Measurements from ENCODE around the gene BTN1A1.

The BTN1A1 gene

DNA sequence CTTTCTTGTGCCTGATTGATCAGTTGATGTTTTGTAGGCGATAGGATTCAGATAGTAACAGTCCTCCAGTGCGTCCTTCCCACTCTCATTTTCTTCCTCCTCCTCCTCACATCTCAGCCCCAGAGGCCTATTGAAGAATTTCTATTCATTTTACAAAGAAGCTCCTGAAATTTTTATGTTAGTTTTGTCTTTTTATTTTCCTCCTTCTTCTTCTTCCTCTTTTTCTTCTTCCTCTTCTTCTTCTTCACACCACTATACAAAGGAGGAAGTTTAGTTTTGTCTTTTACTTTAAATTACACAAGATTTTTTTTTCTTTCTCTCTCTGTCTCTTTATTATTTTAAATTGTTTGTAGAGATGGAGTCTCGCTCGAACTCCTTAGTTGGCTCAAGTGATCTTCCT is 23.2 kb upstream of the BTN1A1 start:
- no peak overlapping the region for H3K9ac ChIP-seq (ENCODE audit: insufficient read length, low read depth)
- H3K36me3 ChIP-seq (ENCODE audit: insufficient read depth, insufficient read length, low read length), result no peaks in the 10 kb centered on the region
- no peak overlapping the region for H3K4me3 ChIP-seq (ENCODE audit: insufficient read length, low read depth)
- H3K27me3 ChIP-seq (ENCODE audit: insufficient read depth, insufficient read length), result no peaks in the 10 kb centered on the region
- TF ChIP-seq YY1 (IDR thresholded peaks at IDR 0.05; ENCODE audit: insufficient read depth, insufficient read length) (no peak), ZNF274 (IDR thresholded peaks at IDR 0.05; ENCODE audit: low read depth, low read length) (no peak)
- DNase-seq (ENCODE audit: low read depth, low spot score), result no peak
- no peaks in the 10 kb centered on the region for H3K4me1 ChIP-seq (ENCODE audit: insufficient read depth, insufficient read length)
- H3K9me3 ChIP-seq (ENCODE audit: insufficient read depth, low read length), result 0 out of 2 replicates have a peak, but pooled peaks cover 10% of the 10 kb centered on the region

- H3K36me3 ChIP-seq (ENCODE audit: insufficient read depth, insufficient read length, low read length), result no peaks in the 10 kb centered on the region
- DNase-seq (ENCODE audit: low read depth, low spot score), result no peak
- no peak overlapping the region for H3K9ac ChIP-seq (ENCODE audit: insufficient read length, low read depth)
- H3K4me3 ChIP-seq (ENCODE audit: insufficient read length, low read depth), result no peak overlapping the region
- no peaks in the 10 kb centered on the region for H3K4me1 ChIP-seq (ENCODE audit: insufficient read depth, insufficient read length)
- 0 out of 2 replicates have a peak, but pooled peaks cover 5% of the 10 kb centered on the region for H3K9me3 ChIP-seq (ENCODE audit: insufficient read depth, low read length)
- no peaks in the 10 kb centered on the region for H3K27me3 ChIP-seq (ENCODE audit: insufficient read depth, insufficient read length)
- no peak for TF ChIP-seq SUZ12 (IDR thresholded peaks at IDR 0.05; ENCODE audit: extremely low read depth, insufficient read depth, insufficient read length)
- TF ChIP-seq ZNF274 (IDR thresholded peaks at IDR 0.05; ENCODE audit: low read depth, low read length), result no peak
- no peak for TF ChIP-seq YY1 (IDR thresholded peaks at IDR 0.05; ENCODE audit: insufficient read depth, insufficient read length)
These were observed 22.7 kb upstream of the BTN1A1 start for GRCh38 chr6:26477426-26477825.

DNA sequence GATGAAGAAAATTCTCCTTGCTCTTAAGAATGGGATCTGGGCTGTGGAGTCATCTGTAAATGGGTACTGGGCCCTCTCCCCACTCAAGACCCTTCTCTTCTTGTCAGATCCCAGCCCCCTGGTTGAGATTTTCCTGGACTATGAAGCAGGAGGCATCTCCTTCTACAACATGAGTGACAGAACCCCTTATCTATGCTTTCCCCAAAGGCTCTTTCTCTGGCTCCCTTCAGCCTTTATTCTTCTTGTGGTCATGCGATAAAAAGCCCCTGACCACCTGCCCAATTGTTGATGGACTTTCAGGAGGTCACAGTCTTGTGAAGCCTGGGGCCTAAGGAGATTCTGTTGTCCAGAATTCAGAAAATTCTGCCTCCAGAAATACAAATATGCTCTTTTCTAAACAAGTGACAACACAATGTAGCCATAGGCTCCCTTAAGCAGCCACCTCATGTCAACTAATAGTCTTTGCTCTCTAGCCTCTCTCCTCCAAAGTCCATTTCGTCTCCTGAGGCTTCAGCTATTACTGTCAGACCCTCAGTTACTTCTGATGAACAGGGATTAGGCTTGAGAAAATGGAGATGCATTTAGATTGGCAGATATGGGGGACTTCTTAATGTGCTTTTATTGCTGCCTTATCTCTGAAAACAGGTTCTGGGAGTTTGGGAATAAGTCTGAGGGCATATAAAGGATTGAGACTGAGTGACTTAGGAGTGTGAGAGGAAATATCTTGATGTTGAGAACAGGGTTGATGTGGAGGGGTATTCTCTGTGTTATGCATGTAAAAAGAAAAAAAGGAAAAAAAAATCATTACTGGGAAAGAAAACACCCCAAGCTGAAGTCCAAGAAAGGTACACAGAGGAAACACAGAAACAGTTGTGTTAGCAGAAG is 21.8 kb upstream of the BTN1A1 start:
- H3K4me1 ChIP-seq (ENCODE audit: insufficient read depth, insufficient read length), result no peaks in the 10 kb centered on the region
- no peaks in the 10 kb centered on the region for H3K9me3 ChIP-seq (ENCODE audit: insufficient read depth, low read length)
- H3K4me3 ChIP-seq (ENCODE audit: insufficient read length, low read depth), result no peak overlapping the region
- no peaks in the 10 kb centered on the region for H3K27me3 ChIP-seq (ENCODE audit: insufficient read depth, insufficient read length)
- H3K9ac ChIP-seq (ENCODE audit: insufficient read length, low read depth), result no peak overlapping the region
- DNase-seq (ENCODE audit: low read depth, low spot score), result no peak
- H3K36me3 ChIP-seq (ENCODE audit: insufficient read depth, insufficient read length, low read length), result no peaks in the 10 kb centered on the region
- TF ChIP-seq YY1 (IDR thresholded peaks at IDR 0.05; ENCODE audit: insufficient read depth, insufficient read length) (no peak), ZNF274 (IDR thresholded peaks at IDR 0.05; ENCODE audit: low read depth, low read length) (no peak), SUZ12 (IDR thresholded peaks at IDR 0.05; ENCODE audit: extremely low read depth, insufficient read depth, insufficient read length) (no peak)

DNA sequence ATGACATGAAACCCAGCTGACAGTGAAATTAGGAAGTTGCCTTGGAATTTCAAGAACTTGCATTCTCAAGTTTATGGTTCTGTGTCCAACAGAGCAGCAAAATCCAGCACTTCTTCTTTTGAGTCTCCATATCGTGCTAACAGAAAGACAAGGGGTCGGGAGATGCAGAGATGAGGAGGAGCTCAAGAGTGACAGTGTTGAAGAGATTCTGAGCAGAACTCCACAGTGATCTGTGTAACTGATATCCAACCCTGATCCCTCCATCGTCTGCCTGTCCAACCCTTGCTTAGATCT is 21.2 kb upstream of the BTN1A1 start:
- no peaks in the 10 kb centered on the region for H3K27me3 ChIP-seq (ENCODE audit: insufficient read depth, insufficient read length)
- H3K36me3 ChIP-seq (ENCODE audit: insufficient read depth, insufficient read length, low read length), result no peaks in the 10 kb centered on the region
- DNase-seq (ENCODE audit: low read depth, low spot score), result no peak
- no peaks in the 10 kb centered on the region for H3K4me1 ChIP-seq (ENCODE audit: insufficient read depth, insufficient read length)
- no peak for TF ChIP-seq ZNF274 (IDR thresholded peaks at IDR 0.05; ENCODE audit: low read depth, low read length)
- TF ChIP-seq YY1 (IDR thresholded peaks at IDR 0.05; ENCODE audit: insufficient read depth, insufficient read length), result no peak
- H3K9ac ChIP-seq (ENCODE audit: insufficient read length, low read depth), result no peak overlapping the region
- H3K9me3 ChIP-seq (ENCODE audit: insufficient read depth, low read length), result no peaks in the 10 kb centered on the region
- no peak overlapping the region for H3K4me3 ChIP-seq (ENCODE audit: insufficient read length, low read depth)

- Histone ChIP-seq H3K4me1 (ENCODE audit: insufficient read depth, insufficient read length) (no peaks in the 10 kb centered on the region), H3K4me3 (ENCODE audit: insufficient read length, low read depth) (no peak overlapping the region), H3K9ac (ENCODE audit: insufficient read length, low read depth) (no peak overlapping the region), H3K9me3 (ENCODE audit: insufficient read depth, low read length) (no peaks in the 10 kb centered on the region), H3K27me3 (ENCODE audit: insufficient read depth, insufficient read length) (no peaks in the 10 kb centered on the region), H3K36me3 (ENCODE audit: insufficient read depth, insufficient read length, low read length) (no peaks in the 10 kb centered on the region)
- TF ChIP-seq YY1 (IDR thresholded peaks at IDR 0.05; ENCODE audit: insufficient read depth, insufficient read length), result no peak
- no peak for TF ChIP-seq ZNF274 (IDR thresholded peaks at IDR 0.05; ENCODE audit: low read depth, low read length)
- no peak for TF ChIP-seq SUZ12 (IDR thresholded peaks at IDR 0.05; ENCODE audit: extremely low read depth, insufficient read depth, insufficient read length)
- DNase-seq (ENCODE audit: low read depth, low spot score), result no peak
These were observed 17.8 kb upstream of the BTN1A1 start for GRCh38 chr6:26482338-26482737.

- no peaks in the 10 kb centered on the region for H3K27me3 ChIP-seq (ENCODE audit: insufficient read depth, insufficient read length)
- H3K36me3 ChIP-seq (ENCODE audit: insufficient read depth, insufficient read length, low read length), result no peaks in the 10 kb centered on the region
- H3K4me1 ChIP-seq (ENCODE audit: insufficient read depth, insufficient read length), result no peaks in the 10 kb centered on the region
- H3K4me3 ChIP-seq (ENCODE audit: insufficient read length, low read depth), result no peak overlapping the region
- no peak overlapping the region for H3K9ac ChIP-seq (ENCODE audit: insufficient read length, low read depth)
- TF ChIP-seq SUZ12 (IDR thresholded peaks at IDR 0.05; ENCODE audit: extremely low read depth, insufficient read depth, insufficient read length), result no peak
- TF ChIP-seq ZNF274 (IDR thresholded peaks at IDR 0.05; ENCODE audit: low read depth, low read length), result no peak
- TF ChIP-seq YY1 (IDR thresholded peaks at IDR 0.05; ENCODE audit: insufficient read depth, insufficient read length), result no peak
- DNase-seq (ENCODE audit: low read depth, low spot score), result no peak
- no peaks in the 10 kb centered on the region for H3K9me3 ChIP-seq (ENCODE audit: insufficient read depth, low read length)
These were observed 16.4 kb upstream of the BTN1A1 start for GRCh38 chr6:26483727-26484126.

GRCh38 chr6:26484161-26484560 is 15.9 kb upstream of the BTN1A1 start:
- Histone ChIP-seq H3K4me1 (ENCODE audit: insufficient read depth, insufficient read length) (no peaks in the 10 kb centered on the region), H3K4me3 (ENCODE audit: insufficient read length, low read depth) (no peak overlapping the region), H3K27me3 (ENCODE audit: insufficient read depth, insufficient read length) (no peaks in the 10 kb centered on the region), H3K36me3 (ENCODE audit: insufficient read depth, insufficient read length, low read length) (no peaks in the 10 kb centered on the region), H3K9me3 (ENCODE audit: insufficient read depth, low read length) (no peaks in the 10 kb centered on the region), H3K9ac (ENCODE audit: insufficient read length, low read depth) (no peak overlapping the region)
- no peak for DNase-seq (ENCODE audit: low read depth, low spot score)
- TF ChIP-seq ZNF274 (IDR thresholded peaks at IDR 0.05; ENCODE audit: low read depth, low read length), result no peak
- no peak for TF ChIP-seq SUZ12 (IDR thresholded peaks at IDR 0.05; ENCODE audit: extremely low read depth, insufficient read depth, insufficient read length)
- TF ChIP-seq YY1 (IDR thresholded peaks at IDR 0.05; ENCODE audit: insufficient read depth, insufficient read length), result no peak
